Measurements from ENCODE around the gene CRB1. TPM values are rescaled to one million over a fixed set of nuclear protein-coding genes. Genes with fewer than 3 reads are reported as not detected.

Gene CRB1
- total RNA-seq, 1 donor from 2014 or later, result not detected

GRCh38 chr1:197519741-197520334 is 251.8 kb downstream of the CRB1 start:
- intact Hi-C loops (cut with micrococcal nuclease), result loop anchor here (2.0 to 10.0 kb wide), 8 partner anchors 257 to 1165 kb away; partner anchors contain the start of genes C1orf53 and NEK7

DNA sequence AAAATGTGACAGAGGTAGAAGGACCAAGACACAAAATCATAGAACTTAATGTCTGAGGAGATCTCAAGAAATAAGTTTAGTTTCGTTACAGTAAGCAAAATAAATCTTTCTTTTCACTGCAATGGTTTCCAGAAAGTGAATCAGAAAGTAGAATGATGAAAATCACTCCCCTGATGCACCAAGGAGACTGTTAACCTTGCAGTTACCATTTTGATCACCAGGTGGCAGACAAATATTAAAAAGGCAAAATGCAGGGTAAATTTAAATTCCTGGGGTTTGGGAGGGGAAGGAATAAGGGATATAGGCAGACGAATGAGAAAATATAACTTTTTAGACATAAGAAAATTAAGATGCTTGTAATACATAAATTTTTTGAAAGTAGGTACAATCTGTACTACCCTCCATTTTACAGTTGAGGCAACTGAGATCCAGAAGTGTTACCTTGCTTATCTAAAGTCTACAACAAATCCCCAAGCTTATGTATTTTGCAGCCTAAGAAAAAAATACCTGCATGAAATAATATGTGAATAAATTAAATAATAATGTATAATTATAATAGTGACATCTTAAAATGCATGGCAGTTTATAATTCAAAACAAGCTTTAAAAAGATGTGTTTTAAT is 253.2 kb downstream of the CRB1 start:
- intact Hi-C loops (cut with micrococcal nuclease), result loop anchor here (1.0 to 10.0 kb wide), 11 partner anchors 256 to 1164 kb away; partner anchors contain the start of genes C1orf53 and NEK7

DNA sequence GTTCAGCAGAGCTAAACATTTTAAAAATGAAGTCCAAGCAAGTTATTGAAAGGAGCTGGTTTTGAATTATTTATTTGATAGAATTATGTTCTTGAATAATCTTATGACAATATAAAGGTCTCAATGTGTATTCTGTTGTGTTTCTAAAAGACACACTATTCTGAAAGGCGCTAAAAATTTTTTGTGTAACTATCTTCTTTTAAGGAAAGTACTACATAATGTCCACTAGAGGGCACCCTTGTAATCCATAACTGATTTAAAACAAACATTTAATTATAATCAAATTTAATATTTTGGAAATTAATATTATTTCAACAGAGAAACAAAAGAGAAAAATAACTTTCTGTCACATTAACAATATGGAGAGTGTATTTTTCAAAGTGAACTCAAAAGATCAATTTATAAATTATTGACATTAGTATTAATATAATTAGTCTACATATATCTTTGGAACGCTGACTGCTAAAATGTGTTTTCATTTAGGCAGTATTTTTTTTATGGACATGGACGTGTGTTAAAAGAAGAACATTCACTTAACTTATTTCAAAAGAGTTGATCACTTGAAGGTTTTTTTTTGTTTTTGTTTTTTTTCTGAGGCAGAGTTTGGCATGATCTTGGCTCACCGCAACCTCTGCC is 258.8 kb downstream of the CRB1 start:
- intact Hi-C loops (cut with micrococcal nuclease), result loop anchor here (1.0 to 10.0 kb wide), 8 partner anchors 90 to 1158 kb away; no protein-coding TSS in a partner anchor

Other genes with a start within 250 kb of the CRB1 start
- gene F13B, start 201.0 kb upstream of the CRB1 start, total RNA-seq, result not detected in 2 replicates
- gene ASPM, start 121.6 kb upstream of the CRB1 start, total RNA-seq, result 49.0 and 49.2 TPM in 2 replicates
- 6.1 and 6.4 TPM in 2 replicates for gene ZBTB41, start 67.0 kb upstream of the CRB1 start, total RNA-seq

Data from T-helper 1 cell treated with Interleukin-12 subunit alpha and Interleukin-12 subunit beta and Interleukin-4 antibody, amounts not matched to agents 30 ng/mL and 1 ng/mL, for 36 hours (primary cell).